GM18951 (cell line): ENCODE data around the gene RBPJ.

Experiments
- POLR2A ChIP-seq: IDR thresholded peaks from 4 replicates; pipeline ENCODE4 v1.6.1; 2011; ENCODE audit warnings: mild to moderate bottlenecking; ENCODE audit not compliant: insufficient read length, insufficient read depth; ENCODE audit errors: extremely low read depth
- in situ Hi-C: fragments of 300-500 bp; cut with MboI; formaldehyde crosslinking; loops from one replicate; pipeline ENCODE4 v1.12.0; 2022; ENCODE audit warnings: low sequenced_read_pairs, mixed read lengths, inconsistent platforms; ENCODE audit not compliant: unreplicated experiment

The RBPJ gene

GRCh38 chr4:26462874-26463273 lies 142.1 kb downstream of the RBPJ start:
- in situ Hi-C loops: loop anchor here (25.0 kb wide), 1 partner anchor 549 kb away; no protein-coding TSS in a partner anchor
- TF ChIP-seq POLR2A: no peak

- in situ Hi-C loops: loop anchor here (25.0 kb wide), 1 partner anchor 549 kb away; no protein-coding TSS in a partner anchor
- TF ChIP-seq POLR2A: no peak
These were observed 142.6 kb downstream of the RBPJ start for GRCh38 chr4:26463386-26463785.

- TF ChIP-seq POLR2A: no peak
- in situ Hi-C loops: loop anchor here (25.0 kb wide), 1 partner anchor 548 kb away; no protein-coding TSS in a partner anchor
These were observed 143.7 kb downstream of the RBPJ start for GRCh38 chr4:26464420-26465095.

DNA sequence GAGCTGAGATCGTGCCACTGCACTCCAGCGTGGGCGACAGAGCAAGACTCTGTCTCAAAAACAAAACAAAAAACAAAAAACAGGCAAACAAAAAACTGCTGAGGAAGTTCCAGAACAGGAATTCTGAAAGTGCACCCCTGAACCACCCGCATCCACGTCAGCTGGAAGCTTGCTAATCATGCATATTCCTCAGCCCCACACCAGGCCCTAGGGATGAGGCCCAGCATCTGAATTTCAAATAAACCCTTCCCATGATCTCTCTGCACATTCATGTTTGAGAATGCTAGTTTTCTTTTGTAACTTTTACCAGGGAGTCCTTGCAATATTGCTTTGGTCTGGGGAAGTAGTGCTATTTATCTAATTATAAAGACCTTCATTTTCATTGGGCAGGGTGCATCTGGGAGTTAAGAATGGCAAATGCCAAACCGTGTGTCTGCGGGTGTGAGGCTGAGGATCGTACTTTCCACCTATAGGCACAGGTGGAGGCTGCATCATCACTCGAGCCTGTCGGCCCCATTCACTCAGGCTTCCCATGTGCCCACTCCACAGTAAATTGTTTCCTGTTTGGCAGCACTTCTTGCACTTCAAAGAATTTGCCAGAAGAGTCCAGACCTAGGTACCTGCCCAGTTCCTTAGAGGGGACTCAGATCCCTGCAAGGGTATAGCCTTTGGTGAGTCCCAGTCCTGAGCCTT lies 145.9 kb downstream of the RBPJ start:
- no peak for TF ChIP-seq POLR2A
- in situ Hi-C loops: loop anchor here (25.0 kb wide), 1 partner anchor 546 kb away; no protein-coding TSS in a partner anchor

GRCh38 chr4:26467724-26468123 lies 146.9 kb downstream of the RBPJ start:
- TF ChIP-seq POLR2A: no peak
- in situ Hi-C loops: loop anchor here (25.0 kb wide), 1 partner anchor 545 kb away; no protein-coding TSS in a partner anchor

DNA sequence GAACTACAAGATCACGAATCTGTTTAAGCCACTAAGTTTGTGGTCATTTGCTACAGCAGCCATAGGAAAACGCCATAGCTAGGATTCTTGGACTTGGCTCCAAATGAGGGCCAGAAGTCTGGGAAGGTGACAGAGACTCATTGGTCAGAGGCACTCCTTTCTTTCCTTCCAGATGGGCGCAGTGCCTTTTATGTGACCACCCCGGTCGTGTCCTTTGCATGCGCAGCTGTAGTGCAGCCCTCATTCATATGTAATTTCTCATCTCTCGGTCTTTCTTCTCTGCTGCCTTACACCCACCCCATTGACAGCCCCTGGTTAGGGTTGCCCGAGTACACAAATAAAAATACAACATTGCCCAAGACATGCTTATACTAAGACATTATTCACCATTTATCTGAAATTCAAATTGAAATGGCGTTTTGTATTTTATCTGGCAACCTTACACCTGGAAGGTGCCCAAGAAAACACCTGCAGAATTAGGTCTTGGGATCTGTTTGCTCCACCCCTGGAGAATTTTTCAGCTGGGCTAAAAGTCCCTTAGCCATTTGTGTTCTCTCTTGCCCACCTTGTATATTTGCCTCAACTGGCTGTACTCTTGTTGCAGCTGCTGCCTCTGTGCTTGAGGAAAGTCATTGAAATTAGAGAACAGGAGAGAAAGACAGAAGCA lies 147.6 kb downstream of the RBPJ start:
- no peak for TF ChIP-seq POLR2A
- in situ Hi-C loops: loop anchor here (25.0 kb wide), 1 partner anchor 544 kb away; no protein-coding TSS in a partner anchor

GRCh38 chr4:26468977-26469376 lies 148.2 kb downstream of the RBPJ start:
- TF ChIP-seq POLR2A: no peak
- in situ Hi-C loops: loop anchor here (25.0 kb wide), 1 partner anchor 543 kb away; no protein-coding TSS in a partner anchor

DNA sequence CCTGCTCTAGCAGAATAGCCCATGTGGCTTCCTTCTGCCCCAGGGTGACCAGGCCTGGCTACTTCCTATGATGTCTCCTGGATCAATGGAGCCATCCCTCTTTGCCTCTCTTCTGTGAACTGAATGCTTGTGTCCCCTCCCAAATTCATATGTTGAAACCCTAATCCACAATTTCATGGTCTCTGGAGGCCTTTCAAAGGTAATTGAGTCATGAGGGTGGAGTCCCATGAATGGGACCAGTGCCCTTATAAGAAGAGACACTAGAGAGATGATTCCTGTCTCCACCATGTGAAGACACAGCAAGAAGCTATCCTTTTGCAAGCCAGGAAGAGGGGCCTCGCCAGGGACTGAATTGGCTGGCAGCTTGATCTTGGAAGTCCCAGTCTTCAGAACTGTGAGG lies 151.1 kb downstream of the RBPJ start:
- no peak for TF ChIP-seq POLR2A
- in situ Hi-C loops: loop anchor here (25.0 kb wide), 1 partner anchor 540 kb away; no protein-coding TSS in a partner anchor

GRCh38 chr4:26473893-26474292 lies 153.1 kb downstream of the RBPJ start:
- in situ Hi-C loops: loop anchor here (25.0 kb wide), 1 partner anchor 538 kb away; no protein-coding TSS in a partner anchor
- TF ChIP-seq POLR2A: no peak

GRCh38 chr4:26474551-26474950 lies 153.7 kb downstream of the RBPJ start:
- in situ Hi-C loops: loop anchor here (25.0 kb wide), 1 partner anchor 538 kb away; no protein-coding TSS in a partner anchor
- TF ChIP-seq POLR2A: no peak

- in situ Hi-C loops: no loop called here
- no peak for TF ChIP-seq POLR2A
These were observed 154.9 kb downstream of the RBPJ start for GRCh38 chr4:26475716-26476115.

DNA sequence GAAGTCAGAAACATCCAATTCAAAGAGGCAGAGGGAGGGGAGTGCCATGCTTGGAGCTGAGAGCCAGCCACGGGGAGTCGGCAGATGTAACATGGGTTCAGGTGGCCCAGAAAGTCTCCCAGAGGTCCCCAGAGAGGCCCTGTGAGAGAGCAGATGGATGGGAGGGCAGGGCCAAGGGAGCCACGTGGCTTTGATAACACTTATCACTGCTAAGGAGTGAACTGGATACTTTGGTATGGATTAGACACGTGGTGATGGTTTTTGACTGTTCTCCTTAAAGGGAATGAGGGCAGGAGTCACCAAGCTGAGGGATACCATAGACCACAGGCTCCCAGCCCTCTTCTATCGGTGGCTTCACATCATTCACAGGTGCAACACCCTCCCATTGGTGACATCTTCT lies 155.7 kb downstream of the RBPJ start:
- in situ Hi-C loops: no loop called here
- no peak for TF ChIP-seq POLR2A

DNA sequence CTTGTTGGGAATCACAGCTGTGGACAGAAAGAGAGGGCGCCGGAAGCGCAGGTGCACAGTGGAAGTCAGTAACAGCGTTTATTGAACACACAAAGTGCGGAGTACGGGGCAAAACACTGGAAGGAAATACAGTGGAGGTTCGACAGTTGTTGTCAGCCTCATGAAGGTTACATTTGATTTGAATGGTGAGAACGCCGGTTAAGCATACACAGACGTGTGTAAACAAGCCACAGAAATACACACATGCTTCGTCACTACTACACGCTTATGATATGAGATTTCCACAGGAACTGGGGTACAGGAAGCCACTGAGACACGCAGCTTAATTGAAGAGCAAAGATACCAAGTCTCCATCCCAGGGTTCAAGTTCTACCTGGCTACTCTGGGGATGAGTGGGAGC lies 157.5 kb downstream of the RBPJ start:
- in situ Hi-C loops: no loop called here
- TF ChIP-seq POLR2A: no peak
